H1 (cell line): Measurements from ENCODE around the gene PPID. TPM values are rescaled to one million over a fixed set of nuclear protein-coding genes. Genes with fewer than 3 reads are reported as not detected.
"Not testable (repeated sequence)": the region's sequence is repeated elsewhere in the genome, so short reads cannot be mapped to it uniquely, and the experiment has no call there.

ENCODE experiments used
- CTCF ChIA-PET: fragments of 300-600 bp; sonication (Branson Sonifier 250); formaldehyde crosslinking; loops from one replicate; lab custom pipeline; 2021; ENCODE audit not compliant: partially characterized antibody; lab: Charles Lee
- POLR2A ChIA-PET: fragments of 300-600 bp; sonication (Branson Sonifier 250); formaldehyde crosslinking; loops from one replicate; lab custom pipeline; 2021; ENCODE audit warnings: inconsistent platforms; ENCODE audit not compliant: partially characterized antibody; lab: Charles Lee
- DNase-seq, 2 experiments: peaks; one replicate each; pipeline versions ENCODE4 v3.0.0 to v3.0.0-alpha.2; 2010 to 2022; ENCODE audit warnings: low spot score in 2 of 2, low read depth in 1 of 2, mixed read lengths in 1 of 2
- FAIRE-seq: peaks from 2 replicates; lab custom pipeline; 2011; peaks lifted over from hg19 to GRCh38; lab: Jason Lieb, UNC
- H2AFZ ChIP-seq: 2 replicates; pipeline ENCODE4 v1.8.1; 2012; ENCODE audit warnings: low read length, inconsistent platforms
- H2AK5ac ChIP-seq: 2 replicates; pipeline ENCODE4 v1.6.1; 2013; ENCODE audit warnings: low read depth, low read length
- H2BK120ac ChIP-seq: replicated peaks from 2 replicates; pipeline ENCODE3; 2013; ENCODE audit warnings: low read depth, low read length, inconsistent platforms
- H2BK12ac ChIP-seq: 2 replicates; pipeline ENCODE4 v1.6.1; 2013; ENCODE audit warnings: low read depth, low read length
- H2BK15ac ChIP-seq: 2 replicates; pipeline ENCODE4 v1.6.1; 2013; ENCODE audit warnings: low read length
- H2BK20ac ChIP-seq: 2 replicates; pipeline ENCODE4 v1.6.1; 2013; ENCODE audit warnings: low read length
- H2BK5ac ChIP-seq: 2 replicates; pipeline ENCODE4 v1.6.1; 2013; ENCODE audit warnings: low read depth, low read length
- H3K14ac ChIP-seq: 2 replicates; pipeline ENCODE4 v1.6.1; 2013; ENCODE audit warnings: inconsistent platforms; ENCODE audit not compliant: insufficient read length
- H3K18ac ChIP-seq: 2 replicates; pipeline ENCODE4 v1.6.1; 2013; ENCODE audit warnings: low read length; ENCODE audit errors: extremely low read depth
- H3K23ac ChIP-seq: 2 replicates; pipeline ENCODE4 v1.6.1; 2013; ENCODE audit warnings: inconsistent platforms; ENCODE audit not compliant: insufficient read length
- H3K23me2 ChIP-seq: 2 replicates; pipeline ENCODE4 v1.6.1; 2013; ENCODE audit warnings: low read depth, low read length
- H3K27ac ChIP-seq: 2 replicates; pipeline ENCODE4 v1.6.1; 2011; ENCODE audit warnings: low read depth, low read length, inconsistent platforms
- H3K27me3 ChIP-seq, 4 experiments: replicated peaks in 1 of 4; 1 replicate in 1 of 4; 2 replicates in 3 of 4; pipeline versions ENCODE4 v1.6.1 to v1.8.1; 2011 to 2013; ENCODE audit warnings: low read length in 3 of 4, mild to moderate bottlenecking in 3 of 4, inconsistent platforms in 2 of 4, mixed read lengths in 2 of 4, moderate library complexity in 1 of 4; ENCODE audit not compliant: control insufficient read depth in 3 of 4, insufficient read depth in 3 of 4; ENCODE audit errors: extremely low read depth in 1 of 4
- H3K36me3 ChIP-seq, 4 experiments: 2 replicates each; pipeline versions ENCODE4 v1.6.1 to v1.8.1; 2011 to 2013; ENCODE audit warnings: mild to moderate bottlenecking in 4 of 4, low read length in 3 of 4, moderate library complexity in 2 of 4, control low read depth in 1 of 4, inconsistent platforms in 1 of 4; ENCODE audit not compliant: insufficient read depth in 4 of 4, control insufficient read depth in 2 of 4
- H3K4ac ChIP-seq: replicated peaks from 2 replicates; pipeline ENCODE3; 2013; ENCODE audit warnings: low read length, low read depth, mixed read lengths, inconsistent platforms; ENCODE audit not compliant: insufficient read length
- H3K4me1 ChIP-seq, 4 experiments: replicated peaks in 1 of 4; 1 replicate in 1 of 4; 2 replicates in 3 of 4; pipeline versions ENCODE4 v1.6.1 to v1.8.1; 2011 to 2013; ENCODE audit warnings: low read length in 3 of 4, inconsistent platforms in 2 of 4, mixed read lengths in 1 of 4; ENCODE audit not compliant: insufficient read depth in 4 of 4, control insufficient read depth in 3 of 4
- H3K4me2 ChIP-seq, 2 experiments: 2 replicates each; pipeline versions ENCODE4 v1.6.1 to v1.8.1; 2011 to 2013; ENCODE audit warnings: low read depth in 2 of 2, low read length in 2 of 2, control low read depth in 1 of 2, inconsistent platforms in 1 of 2, mild to moderate bottlenecking in 1 of 2; ENCODE audit not compliant: insufficient read depth in 1 of 2
- H3K4me3 ChIP-seq, 4 experiments: fragments of 200-600, 300-600 bp in 1 of 4; sonication (generic), shearing (Covaris generic), sonication (Bioruptor Twin) in 1 of 4; 2 replicates each; pipeline versions ENCODE4 v1.5.1 to v1.8.1; 2011 to 2016; ENCODE audit warnings: low read length in 4 of 4, low read depth in 3 of 4, control low read depth in 2 of 4, inconsistent platforms in 2 of 4, mild to moderate bottlenecking in 2 of 4, mixed read lengths in 1 of 4, moderate library complexity in 1 of 4; ENCODE audit not compliant: insufficient read depth in 2 of 4; ENCODE audit errors: extremely low read depth in 1 of 4
- H3K56ac ChIP-seq: replicated peaks from 2 replicates; pipeline ENCODE3; 2013; ENCODE audit warnings: low read depth, mild to moderate bottlenecking, mixed read lengths, low read length, inconsistent platforms; ENCODE audit not compliant: insufficient read length
- H3K79me1 ChIP-seq: 2 replicates; pipeline ENCODE4 v1.6.1; 2013; ENCODE audit warnings: low read depth, low read length, control low read depth
- H3K79me2 ChIP-seq, 2 experiments: 2 replicates each; pipeline versions ENCODE4 v1.6.1 to v1.8.1; 2012 to 2013; ENCODE audit warnings: low read length in 2 of 2, mild to moderate bottlenecking in 2 of 2, inconsistent platforms in 1 of 2; ENCODE audit not compliant: insufficient read depth in 2 of 2, control insufficient read depth in 1 of 2
- H3K9ac ChIP-seq, 4 experiments: replicated peaks in 1 of 4; 1 replicate in 1 of 4; 2 replicates in 3 of 4; pipeline versions ENCODE4 v1.6.1 to v1.8.1; 2011 to 2013; ENCODE audit warnings: low read depth in 3 of 4, low read length in 3 of 4, control low read depth in 2 of 4, mild to moderate bottlenecking in 2 of 4, moderate library complexity in 2 of 4, inconsistent platforms in 1 of 4; ENCODE audit errors: extremely low read depth in 1 of 4
- H3K9me3 ChIP-seq, 2 experiments: 2 replicates each; pipeline versions ENCODE4 v1.6.1 to v1.8.1; 2012 to 2013; ENCODE audit warnings: mild to moderate bottlenecking in 2 of 2, moderate library complexity in 2 of 2, control low read depth in 1 of 2, inconsistent platforms in 1 of 2, low read depth in 1 of 2, low read length in 1 of 2, mixed read lengths in 1 of 2; ENCODE audit not compliant: insufficient read depth in 2 of 2
- H4K20me1 ChIP-seq, 2 experiments: replicated peaks in 1 of 2; 2 replicates each; pipeline versions ENCODE3 to v1.8.1; 2011 to 2013; ENCODE audit warnings: inconsistent platforms in 2 of 2, low read length in 2 of 2, mild to moderate bottlenecking in 1 of 2; ENCODE audit not compliant: insufficient read depth in 2 of 2, control insufficient read depth in 1 of 2
- H4K5ac ChIP-seq: 2 replicates; pipeline ENCODE4 v1.6.1; 2013; ENCODE audit warnings: low read length, low read depth, mixed read lengths, inconsistent platforms; ENCODE audit not compliant: insufficient read length
- H4K8ac ChIP-seq: 2 replicates; pipeline ENCODE4 v1.8.0; 2013; ENCODE audit warnings: mild to moderate bottlenecking, moderate library complexity, low read length, inconsistent platforms; ENCODE audit not compliant: insufficient read depth; ENCODE audit errors: extremely low read depth
- H4K91ac ChIP-seq: replicated peaks from 2 replicates; pipeline ENCODE3; 2013; ENCODE audit warnings: low read length, mixed read lengths, inconsistent platforms; ENCODE audit not compliant: insufficient read length
- CBX5 ChIP-seq: fragments of 300-800, 300-1000 bp; sonication (generic); IDR thresholded peaks from 2 replicates; pipeline ENCODE4 v1.7.1; 2016; ENCODE audit warnings: antibody characterized with exemption, low read length, low read depth
- POLR2A ChIP-seq, 2 experiments: IDR thresholded peaks; 1 replicate in 1 of 2; 2 replicates in 1 of 2; pipeline ENCODE4 v1.6.1; 2011; ENCODE audit warnings: low read depth in 2 of 2, low read length in 2 of 2, mild to moderate bottlenecking in 2 of 2; ENCODE audit errors: control extremely low read depth in 1 of 2
- POLR2AphosphoS5 ChIP-seq: IDR thresholded peaks from 2 replicates; pipeline ENCODE4 v1.6.1; 2011; ENCODE audit warnings: low read depth, low read length
- WGBS, 2 experiments: shearing (Covaris generic) in 1 of 2; methylation state at CpG; one replicate each; pipeline versions ENCODE4 v1.1.6 to v1.1.7; 2013 to 2015; ENCODE audit warnings: low lambda C conversion rate in 2 of 2, mixed read lengths in 2 of 2, inconsistent platforms in 1 of 2, low coverage in 1 of 2, missing lambda C conversion rate in 1 of 2; ENCODE audit not compliant: insufficient replicate concordance in 2 of 2, insufficient coverage in 1 of 2, insufficient read length in 1 of 2; ENCODE audit errors: extremely low coverage in 1 of 2, missing lambda C conversion rate in 1 of 2; 5-methylcytosine and 5-hydroxymethylcytosine counted together
- polyA plus RNA-seq, 7 experiments: library from polyadenylated mRNA; depleted of rRNA in 3 of 7; stranded (reverse) in 5 of 7; unstranded in 2 of 7; fragments of >200 nt in 5 of 7; fragments of 200-250 nt in 2 of 7; gene quantifications; 1 replicate in 5 of 7; 2 replicates in 1 of 7; 4 replicates in 1 of 7; pipeline versions ENCODE4 v1.2.1 to v1.2.3, GENCODE V29; 2011 to 2013; ENCODE audit warnings: missing spikeins in 2 of 7, mixed read lengths in 2 of 7
- total RNA-seq: library from RNA; stranded (reverse); fragmentation: NEBNext Ultra II Directional; extraction: Animal tissue kit (Norgen Biotek cat#: 25700); gene quantifications from 2 replicates; pipeline ENCODE4 v1.2.1, GENCODE V29; 2021
- TF ChIP-seq, protein P1 (sequence below), 3 experiments: IDR thresholded peaks; 1 replicate in 2 of 3; 2 replicates in 1 of 3; pipeline versions ENCODE4 v1.5.1 to v1.6.1; 2011; ENCODE audit warnings: low read length in 3 of 3, mild to moderate bottlenecking in 3 of 3, inconsistent platforms in 2 of 3, low read depth in 1 of 3, moderate library complexity in 1 of 3; ENCODE audit not compliant: insufficient read depth in 1 of 3; ENCODE audit errors: control extremely low read depth in 1 of 3

PPID gene
- total and polyA plus RNA-seq, 2 of the 8 experiments (the other 6 are each of a cell fraction or from before 2014, with no cell fraction given): 20.2 to 53.2 TPM

GRCh38 chr4:158714937-158715336, 8.3 kb downstream of the PPID start (continued):
- TF ChIP-seq, protein P1, sequence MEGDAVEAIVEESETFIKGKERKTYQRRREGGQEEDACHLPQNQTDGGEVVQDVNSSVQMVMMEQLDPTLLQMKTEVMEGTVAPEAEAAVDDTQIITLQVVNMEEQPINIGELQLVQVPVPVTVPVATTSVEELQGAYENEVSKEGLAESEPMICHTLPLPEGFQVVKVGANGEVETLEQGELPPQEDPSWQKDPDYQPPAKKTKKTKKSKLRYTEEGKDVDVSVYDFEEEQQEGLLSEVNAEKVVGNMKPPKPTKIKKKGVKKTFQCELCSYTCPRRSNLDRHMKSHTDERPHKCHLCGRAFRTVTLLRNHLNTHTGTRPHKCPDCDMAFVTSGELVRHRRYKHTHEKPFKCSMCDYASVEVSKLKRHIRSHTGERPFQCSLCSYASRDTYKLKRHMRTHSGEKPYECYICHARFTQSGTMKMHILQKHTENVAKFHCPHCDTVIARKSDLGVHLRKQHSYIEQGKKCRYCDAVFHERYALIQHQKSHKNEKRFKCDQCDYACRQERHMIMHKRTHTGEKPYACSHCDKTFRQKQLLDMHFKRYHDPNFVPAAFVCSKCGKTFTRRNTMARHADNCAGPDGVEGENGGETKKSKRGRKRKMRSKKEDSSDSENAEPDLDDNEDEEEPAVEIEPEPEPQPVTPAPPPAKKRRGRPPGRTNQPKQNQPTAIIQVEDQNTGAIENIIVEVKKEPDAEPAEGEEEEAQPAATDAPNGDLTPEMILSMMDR (IDR thresholded peaks at IDR 0.05; ENCODE audit: control extremely low read depth in 1 of 3, insufficient read depth in 1 of 3, low read depth in 1 of 3, low read length in 3 of 3): no peak
- TF ChIP-seq CBX5 (no peak), POLR2AphosphoS5 (no peak), POLR2A (IDR thresholded peaks at IDR 0.05; ENCODE audit: control extremely low read depth in 1 of 2, low read depth in 2 of 2, low read length in 2 of 2) (no peak)
- TF ChIP-seq, all 59 proteins: peak for 0

DNA sequence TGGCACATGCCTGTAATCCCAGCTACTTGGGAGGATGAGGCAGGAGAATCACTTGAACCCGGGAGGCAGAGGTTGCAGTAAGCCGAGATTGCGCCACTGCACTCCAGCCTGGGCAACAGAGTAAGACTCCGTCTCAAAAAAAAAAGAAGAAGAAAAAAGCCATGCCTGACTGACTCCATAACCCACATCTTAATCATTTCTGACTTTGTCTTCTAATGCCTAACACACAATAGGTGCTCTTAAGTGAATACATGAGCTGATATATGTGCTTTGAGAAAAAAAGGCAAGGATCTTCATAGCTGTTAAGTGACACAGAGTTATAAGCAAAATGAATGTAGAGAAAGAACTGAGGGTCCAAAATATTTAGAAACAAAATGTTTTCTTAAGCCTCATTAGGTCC, 10.6 kb downstream of the PPID start:
- H3K4me3 ChIP-seq, H3K79me2 ChIP-seq, H3K9me3 ChIP-seq, H3K9ac ChIP-seq, H2BK20ac ChIP-seq, H2BK12ac ChIP-seq, H3K27me3 ChIP-seq, H3K4me1 ChIP-seq, H3K18ac ChIP-seq, DNase-seq, FAIRE-seq, H2BK5ac ChIP-seq, H4K8ac ChIP-seq, H4K91ac ChIP-seq, H3K79me1 ChIP-seq, H2AK5ac ChIP-seq, H3K27ac ChIP-seq, H3K23me2 ChIP-seq, H2BK15ac ChIP-seq, H4K20me1 ChIP-seq, H3K23ac ChIP-seq, H3K14ac ChIP-seq, H2BK120ac ChIP-seq, H3K4ac ChIP-seq, H3K56ac ChIP-seq, H2AFZ ChIP-seq, H4K5ac ChIP-seq, H3K4me2 ChIP-seq: not testable (repeated sequence)
- 100% methylated on average over 1 of the region's 4 CpGs; no CpG with 5 or more reads in 1 of the 2 experiments for WGBS, 2 experiments
- ChIA-PET CTCF (interaction anchor here (1.2 to 1.6 kb wide), 2 partner anchors 14 to 479 kb away, joined by 5 read pairs; no protein-coding TSS in a partner anchor), POLR2A (interaction anchor here (0.7 to 1.7 kb wide), 3 partner anchors 8 to 16 kb away, joined by 3 read pairs; no protein-coding TSS in a partner anchor)
- peaks cover 4 to 94% (median 57%) of the 10 kb centered on the region in 4 experiments; a peak in 7 of 8 replicates for H3K36me3 ChIP-seq
